DND-41 (cell line): ENCODE results near the gene ITSN1.
"Not testable (repeated sequence)": the region's sequence is repeated elsewhere in the genome, so short reads cannot be mapped to it uniquely, and the experiment has no call there.

Source experiments
- ATAC-seq: fragments of 200-7000 bp; cut with Tn5 transposase; 3 replicates; pipeline ENCODE4 v1.9.1; 2021; ENCODE audit warnings: low read depth; ENCODE audit not compliant: insufficient read depth
- DNase-seq: peaks from one replicate; pipeline ENCODE4 v3.0.0-alpha.2; 2020
- H2AFZ ChIP-seq: 2 replicates; pipeline ENCODE4 v1.6.0; 2012; ENCODE audit warnings: low read depth, low read length
- H3K27ac ChIP-seq: 2 replicates; pipeline ENCODE4 v1.5.1; 2012; ENCODE audit warnings: low read length, inconsistent platforms
- H3K27me3 ChIP-seq: fragments of 200-600 bp; sonication (generic); 2 replicates; pipeline ENCODE4 v1.6.0; 2012; ENCODE audit warnings: low read length, mild to moderate bottlenecking, inconsistent platforms; ENCODE audit not compliant: insufficient read depth, poor library complexity
- H3K36me3 ChIP-seq: 2 replicates; pipeline ENCODE4 v1.5.1; 2012; ENCODE audit warnings: low read length, inconsistent platforms; ENCODE audit not compliant: insufficient read depth
- H3K4me1 ChIP-seq: 2 replicates; pipeline ENCODE4 v1.5.1; 2012; ENCODE audit warnings: mild to moderate bottlenecking, low read length; ENCODE audit not compliant: insufficient read depth
- H3K4me2 ChIP-seq: 2 replicates; pipeline ENCODE4 v1.6.0; 2012; ENCODE audit warnings: mild to moderate bottlenecking, moderate library complexity, low read length, inconsistent platforms; ENCODE audit not compliant: insufficient read depth
- H3K4me3 ChIP-seq, 2 experiments: fragments of 200-600 bp in 1 of 2; shearing (Covaris generic) in 1 of 2; 2 replicates each; pipeline ENCODE4 v1.5.1; 2012 to 2016; ENCODE audit warnings: inconsistent platforms in 2 of 2, low read length in 2 of 2, mild to moderate bottlenecking in 2 of 2, low read depth in 1 of 2, moderate library complexity in 1 of 2
- H3K79me2 ChIP-seq: 2 replicates; pipeline ENCODE4 v1.6.0; 2012; ENCODE audit warnings: low read length, inconsistent platforms; ENCODE audit not compliant: insufficient read depth
- H3K9ac ChIP-seq: 2 replicates; pipeline ENCODE4 v1.6.0; 2012; ENCODE audit warnings: low read depth, mild to moderate bottlenecking, inconsistent platforms, low read length, moderate library complexity
- H3K9me3 ChIP-seq: 2 replicates; pipeline ENCODE4 v1.5.1; 2012; ENCODE audit warnings: low read length, moderate library complexity, mild to moderate bottlenecking, inconsistent platforms; ENCODE audit not compliant: insufficient read depth, severe bottlenecking
- H4K20me1 ChIP-seq: 2 replicates; pipeline ENCODE4 v1.6.0; 2012; ENCODE audit warnings: low read length; ENCODE audit not compliant: insufficient read depth
- EZH2 ChIP-seq: IDR thresholded peaks from 3 replicates; pipeline ENCODE4 v1.6.1; 2012; ENCODE audit warnings: borderline replicate concordance, low read depth, mild to moderate bottlenecking, moderate library complexity, low read length, inconsistent platforms; ENCODE audit not compliant: severe bottlenecking
- TF ChIP-seq, protein P1 (sequence below): IDR thresholded peaks from 2 replicates; pipeline ENCODE4 v1.5.1; 2012; ENCODE audit warnings: borderline replicate concordance, low read length, moderate library complexity, mild to moderate bottlenecking; ENCODE audit not compliant: poor library complexity, severe bottlenecking; ENCODE audit errors: extremely low read depth

The ITSN1 gene

DNA sequence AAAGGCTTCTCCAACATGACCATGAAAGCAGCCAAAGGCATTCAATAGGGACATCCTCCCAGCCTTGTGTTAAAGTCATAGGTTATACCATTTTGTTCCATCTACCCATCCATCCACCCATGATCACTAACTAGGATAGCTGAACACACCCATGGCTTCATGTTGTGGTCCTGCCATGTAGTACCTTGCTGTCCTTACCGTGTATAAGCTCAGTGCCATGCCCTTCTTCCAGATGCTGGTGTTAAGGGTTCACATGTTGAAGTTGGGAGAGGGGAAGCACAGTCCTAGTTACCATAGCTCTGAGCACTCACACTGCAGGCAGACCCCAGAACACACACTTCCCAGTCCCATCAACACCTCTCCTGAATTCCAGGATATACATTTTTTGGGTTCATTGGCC is 221.8 kb downstream of the ITSN1 start:
- H4K20me1 ChIP-seq, result no peaks in the 10 kb centered on the region

DNA sequence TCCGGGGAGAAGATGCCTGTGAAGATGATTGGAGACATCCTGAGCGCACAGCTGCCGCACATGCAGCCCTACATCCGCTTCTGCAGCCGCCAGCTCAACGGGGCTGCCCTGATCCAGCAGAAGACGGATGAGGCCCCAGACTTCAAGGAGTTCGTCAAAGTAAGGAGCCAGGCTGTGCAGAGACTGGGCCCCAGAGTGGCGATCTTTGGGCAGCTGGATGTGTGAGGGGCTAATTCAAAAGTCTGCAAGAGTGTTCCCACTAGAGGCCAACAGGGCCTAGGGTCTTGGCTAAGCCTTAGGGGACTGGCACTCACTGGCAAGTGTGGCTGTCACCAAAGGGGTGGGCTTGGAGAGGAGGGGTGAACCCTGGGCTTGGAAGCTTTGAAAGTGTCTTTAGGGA is 222.9 kb downstream of the ITSN1 start:
- Histone ChIP-seq H3K36me3 (no peaks in the 10 kb centered on the region), H3K9ac (no peak overlapping the region), H3K4me3 (no peak overlapping the region), H2AFZ (no peak overlapping the region), H3K27ac (no peak overlapping the region), H3K4me2 (no peak overlapping the region), H4K20me1 (no peaks in the 10 kb centered on the region), H3K4me1 (no peaks in the 10 kb centered on the region), H3K27me3 (no peaks in the 10 kb centered on the region), H3K9me3 (no peaks in the 10 kb centered on the region), H3K79me2 (no peaks in the 10 kb centered on the region)
- TF ChIP-seq, protein P1, sequence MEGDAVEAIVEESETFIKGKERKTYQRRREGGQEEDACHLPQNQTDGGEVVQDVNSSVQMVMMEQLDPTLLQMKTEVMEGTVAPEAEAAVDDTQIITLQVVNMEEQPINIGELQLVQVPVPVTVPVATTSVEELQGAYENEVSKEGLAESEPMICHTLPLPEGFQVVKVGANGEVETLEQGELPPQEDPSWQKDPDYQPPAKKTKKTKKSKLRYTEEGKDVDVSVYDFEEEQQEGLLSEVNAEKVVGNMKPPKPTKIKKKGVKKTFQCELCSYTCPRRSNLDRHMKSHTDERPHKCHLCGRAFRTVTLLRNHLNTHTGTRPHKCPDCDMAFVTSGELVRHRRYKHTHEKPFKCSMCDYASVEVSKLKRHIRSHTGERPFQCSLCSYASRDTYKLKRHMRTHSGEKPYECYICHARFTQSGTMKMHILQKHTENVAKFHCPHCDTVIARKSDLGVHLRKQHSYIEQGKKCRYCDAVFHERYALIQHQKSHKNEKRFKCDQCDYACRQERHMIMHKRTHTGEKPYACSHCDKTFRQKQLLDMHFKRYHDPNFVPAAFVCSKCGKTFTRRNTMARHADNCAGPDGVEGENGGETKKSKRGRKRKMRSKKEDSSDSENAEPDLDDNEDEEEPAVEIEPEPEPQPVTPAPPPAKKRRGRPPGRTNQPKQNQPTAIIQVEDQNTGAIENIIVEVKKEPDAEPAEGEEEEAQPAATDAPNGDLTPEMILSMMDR, result no peak
- no peak for TF ChIP-seq EZH2
- DNase-seq (no peak), ATAC-seq (no peak)

More for the DNA sequence above, 221.8 kb downstream of the ITSN1 start:
- no peaks in the 10 kb centered on the region for H3K9me3 ChIP-seq
- H3K4me1 ChIP-seq, result no peaks in the 10 kb centered on the region
- H3K79me2 ChIP-seq, result no peaks in the 10 kb centered on the region
- TF ChIP-seq, protein P1, result no peak
- TF ChIP-seq EZH2, result no peak
- no peaks in the 10 kb centered on the region for H3K36me3 ChIP-seq
- no peak overlapping the region for H3K4me2 ChIP-seq
- ATAC-seq, result no peak
- H3K9ac ChIP-seq, result no peak overlapping the region
- DNase-seq, result no peak
- H2AFZ ChIP-seq, result no peak overlapping the region
- no peak overlapping the region for H3K4me3 ChIP-seq
- H3K27ac ChIP-seq, result no peak overlapping the region
- H3K27me3 ChIP-seq, result no peaks in the 10 kb centered on the region

DNA sequence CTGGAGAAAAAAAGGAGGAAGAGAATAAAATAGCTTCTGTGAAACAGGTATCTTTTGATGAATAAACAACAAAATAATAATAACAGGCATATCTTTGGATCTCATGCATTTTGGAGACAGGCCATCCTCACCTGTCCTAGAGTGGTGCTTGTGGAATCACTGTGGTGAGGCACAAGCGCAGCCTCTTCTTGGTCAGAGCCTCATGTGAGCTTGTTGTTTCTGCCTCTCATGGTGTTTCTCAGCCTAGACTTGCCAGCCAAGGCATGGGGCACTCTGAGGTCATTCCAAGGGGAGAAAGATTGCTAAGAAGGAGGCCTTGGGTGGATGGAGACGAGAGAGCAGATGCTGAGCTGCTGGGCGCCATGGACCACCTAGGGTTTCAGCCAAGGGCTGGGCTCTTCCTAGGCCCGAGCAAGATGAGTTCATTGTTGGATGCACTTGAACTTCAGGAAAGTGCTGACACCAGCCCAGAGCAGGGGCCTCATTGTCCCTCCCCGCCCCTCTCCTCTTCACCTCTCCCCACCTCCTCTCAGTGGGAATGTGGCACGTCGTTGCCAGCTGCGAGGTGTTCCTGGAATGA is 223.8 kb downstream of the ITSN1 start:
- no peak overlapping the region for H3K27ac ChIP-seq
- ATAC-seq (no peak), DNase-seq (no peak)
- no peak overlapping the region for H3K9ac ChIP-seq
- H2AFZ ChIP-seq, result no peak overlapping the region
- H3K4me3 ChIP-seq, result no peak overlapping the region
- H3K4me1 ChIP-seq, result no peaks in the 10 kb centered on the region
- H3K4me2 ChIP-seq, result no peak overlapping the region
- H3K36me3 ChIP-seq, result no peaks in the 10 kb centered on the region
- H4K20me1 ChIP-seq, result no peaks in the 10 kb centered on the region
- no peaks in the 10 kb centered on the region for H3K79me2 ChIP-seq
- H3K27me3 ChIP-seq, result no peaks in the 10 kb centered on the region
- H3K9me3 ChIP-seq, result no peaks in the 10 kb centered on the region
- no peak for TF ChIP-seq EZH2
- TF ChIP-seq, protein P1, result no peak

DNA sequence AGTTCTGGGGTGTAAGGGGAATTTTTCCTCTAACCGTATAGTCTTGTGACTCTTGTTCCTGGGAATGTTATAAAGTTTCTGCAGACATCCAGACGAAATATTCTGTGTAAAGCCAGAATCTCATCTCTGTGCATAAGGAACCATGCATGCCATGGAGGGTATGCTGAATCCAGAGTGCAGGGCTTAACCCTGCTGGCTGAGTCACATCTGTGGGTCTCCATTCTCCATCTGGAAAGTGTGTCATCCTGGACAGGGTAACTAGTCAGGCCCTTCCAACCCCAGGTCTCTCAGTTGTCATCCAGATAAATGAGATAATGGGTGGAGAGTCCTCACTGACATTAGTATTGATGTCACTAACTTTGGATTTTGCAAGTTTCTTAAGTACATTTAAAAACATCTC is 224.5 kb downstream of the ITSN1 start:
- TF ChIP-seq, protein P1, result no peak
- TF ChIP-seq EZH2, result no peak
- H4K20me1 ChIP-seq, result no peaks in the 10 kb centered on the region
- no peak overlapping the region for H3K9ac ChIP-seq
- H3K79me2 ChIP-seq, result no peaks in the 10 kb centered on the region
- no peaks in the 10 kb centered on the region for H3K4me1 ChIP-seq
- H3K36me3 ChIP-seq, result no peaks in the 10 kb centered on the region
- H3K4me2 ChIP-seq, result no peak overlapping the region
- H3K9me3 ChIP-seq, result no peaks in the 10 kb centered on the region
- H2AFZ ChIP-seq, result no peak overlapping the region
- H3K4me3 ChIP-seq, result no peak overlapping the region
- ATAC-seq (no peak), DNase-seq (no peak)
- no peak overlapping the region for H3K27ac ChIP-seq
- H3K27me3 ChIP-seq, result no peaks in the 10 kb centered on the region

DNA sequence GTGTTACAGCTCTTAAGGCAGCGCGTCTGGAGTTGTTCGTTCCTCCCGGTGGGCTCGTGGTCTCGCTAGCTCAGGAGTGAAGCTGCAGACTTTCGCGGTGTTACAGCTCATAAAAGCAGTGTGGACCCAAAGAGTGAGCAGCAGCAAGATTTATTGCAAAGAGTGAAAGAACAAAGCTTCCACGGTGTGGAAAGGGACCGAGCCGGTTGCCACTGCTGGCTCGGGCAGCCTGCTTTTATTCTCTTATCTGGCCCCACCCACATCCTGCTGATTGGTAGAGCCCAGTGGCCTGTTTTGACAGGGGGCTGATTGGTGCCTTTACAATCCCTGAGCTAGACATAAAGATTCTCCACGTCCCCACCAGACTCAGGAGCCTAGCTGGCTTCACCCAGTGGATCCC is 225.6 kb downstream of the ITSN1 start:
- not testable (repeated sequence) for H2AFZ ChIP-seq, H3K9ac ChIP-seq, H3K4me3 ChIP-seq, H3K4me1 ChIP-seq, H3K9me3 ChIP-seq, ATAC-seq, H3K36me3 ChIP-seq, H4K20me1 ChIP-seq, H3K27ac ChIP-seq, H3K27me3 ChIP-seq, H3K79me2 ChIP-seq, H3K4me2 ChIP-seq, DNase-seq
